HK-2 (cell line): ENCODE results near the gene SPEN.
"Not testable (repeated sequence)": the region's sequence is repeated elsewhere in the genome, so short reads cannot be mapped to it uniquely, and the experiment has no call there.

Experiments used
- DNase-seq: peaks from one replicate; pipeline ENCODE4 v3.0.0-alpha.2; 2018; ENCODE audit not compliant: unreplicated experiment

Gene SPEN

DNA sequence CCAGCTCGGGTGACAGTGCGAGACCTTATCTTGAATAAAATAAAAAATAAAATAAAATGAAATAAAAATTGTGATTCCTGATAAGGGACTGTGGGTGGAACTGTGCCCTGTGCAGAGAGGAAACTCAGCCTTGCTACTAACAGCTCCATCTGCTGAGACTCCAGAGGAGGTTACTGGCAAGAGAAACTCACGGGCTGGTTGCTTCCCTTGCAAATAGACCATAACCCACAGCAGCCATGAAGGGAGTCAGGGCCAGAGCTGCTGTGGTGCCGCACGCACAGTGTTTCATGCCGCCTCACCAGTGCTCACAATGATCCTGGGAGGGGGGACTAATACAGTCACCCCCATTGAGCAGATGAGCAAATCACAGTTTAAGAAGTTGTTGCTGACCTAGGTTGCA lies 114.7 kb downstream of the SPEN start:
- DNase-seq = no peak

DNA sequence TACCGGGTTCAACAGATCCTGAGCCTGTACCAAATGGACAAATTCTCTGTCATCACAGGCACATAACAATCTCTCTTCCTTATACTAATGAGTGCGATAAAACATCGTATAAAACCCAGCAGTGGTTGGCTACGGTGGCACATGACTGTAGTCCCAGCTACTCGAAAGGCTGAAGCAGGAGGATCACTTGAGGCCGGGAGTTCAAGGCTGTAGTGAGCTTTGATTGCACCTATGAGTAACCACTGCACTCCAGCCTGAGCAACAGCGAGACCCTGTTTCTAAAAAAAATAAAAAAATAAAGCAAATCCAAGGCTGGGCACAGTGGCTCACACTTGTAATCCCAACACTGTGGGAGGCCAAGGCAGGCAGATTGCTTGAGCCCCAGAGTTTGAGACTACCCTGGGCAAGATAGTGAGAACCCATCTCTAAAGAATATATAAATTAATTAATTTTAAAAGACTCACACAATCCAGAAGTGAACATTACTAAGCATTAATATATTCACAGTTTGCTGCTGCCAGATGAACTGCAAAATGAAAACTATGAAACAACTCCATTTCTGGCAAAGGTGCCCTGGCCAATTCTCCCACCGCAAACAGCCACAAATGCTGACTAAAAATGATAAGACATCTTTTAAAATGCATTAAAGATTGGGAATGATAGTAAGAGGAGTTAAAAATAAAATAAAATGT lies 115.3 kb downstream of the SPEN start:
- no peak for DNase-seq

- DNase-seq = no peak
Observed at GRCh38 chr1:15963363-15963967, 116.0 kb downstream of the SPEN start.

- DNase-seq = no peak
Observed at GRCh38 chr1:15963968-15964648, 116.6 kb downstream of the SPEN start.

DNA sequence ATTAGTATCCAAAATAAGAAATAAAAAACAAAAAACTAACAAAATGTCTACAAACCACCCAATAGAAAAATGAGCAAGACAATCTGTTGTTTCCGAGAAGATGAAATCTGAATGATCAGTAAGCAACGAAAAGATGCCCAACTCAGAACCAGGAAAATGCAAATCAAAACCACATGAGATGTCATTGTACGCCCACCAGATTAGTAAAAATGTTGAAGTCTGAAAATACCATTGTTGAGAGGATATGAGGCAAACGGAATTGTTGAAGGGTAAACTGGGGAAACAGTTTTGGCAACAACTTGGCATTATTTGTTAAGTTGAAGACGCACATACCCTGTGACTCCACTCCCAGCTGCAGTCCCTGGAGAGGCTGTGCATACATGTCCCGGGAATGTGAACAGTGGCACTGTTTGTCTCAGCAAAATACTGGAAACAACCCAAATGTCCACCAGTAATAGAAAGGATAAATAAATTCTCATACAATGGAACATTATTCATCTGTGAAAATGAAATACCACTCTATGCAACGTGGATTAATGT lies 117.8 kb downstream of the SPEN start:
- DNase-seq = no peak

DNA sequence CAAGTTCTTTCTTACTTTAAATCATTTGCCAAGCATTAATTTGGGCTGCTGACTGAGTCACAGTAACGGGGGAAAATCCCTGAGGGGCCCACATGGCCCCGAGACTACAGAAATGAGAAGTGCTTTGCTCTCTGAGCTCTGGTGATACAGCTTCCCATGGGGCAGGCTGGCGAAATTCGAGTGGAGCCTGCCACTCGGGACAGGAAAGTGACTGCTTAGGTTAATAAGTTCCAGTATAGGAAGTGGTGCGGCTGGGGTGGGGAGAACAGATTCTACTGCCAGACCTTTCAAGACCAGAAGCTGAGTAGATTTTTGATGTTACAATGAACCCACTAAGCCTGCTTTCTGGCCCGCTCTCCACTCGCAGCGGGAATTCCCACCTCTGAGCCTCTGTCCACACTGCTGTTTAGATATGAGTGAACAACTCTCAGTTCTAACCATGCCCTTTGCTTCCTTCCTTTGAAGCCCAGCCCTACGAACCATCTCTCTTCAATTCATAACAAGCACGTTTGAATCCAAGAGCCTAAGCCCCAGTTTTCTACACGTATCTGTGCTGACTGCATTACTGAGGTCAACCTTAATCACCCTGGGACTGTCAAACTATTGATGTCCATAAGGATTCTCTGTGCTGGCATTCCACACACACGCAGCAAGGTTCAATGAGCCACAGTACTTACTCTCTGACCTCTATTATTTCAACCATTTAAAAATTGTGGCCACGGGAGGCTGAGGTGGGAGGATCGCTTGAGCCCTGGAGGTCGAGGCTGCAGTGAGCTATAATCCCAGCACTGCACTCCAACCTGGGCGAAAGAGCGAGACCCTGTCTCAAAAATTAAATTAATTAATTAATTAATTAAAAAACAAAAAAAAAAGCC lies 118.8 kb downstream of the SPEN start:
- DNase-seq = peak; percentile 54

DNA sequence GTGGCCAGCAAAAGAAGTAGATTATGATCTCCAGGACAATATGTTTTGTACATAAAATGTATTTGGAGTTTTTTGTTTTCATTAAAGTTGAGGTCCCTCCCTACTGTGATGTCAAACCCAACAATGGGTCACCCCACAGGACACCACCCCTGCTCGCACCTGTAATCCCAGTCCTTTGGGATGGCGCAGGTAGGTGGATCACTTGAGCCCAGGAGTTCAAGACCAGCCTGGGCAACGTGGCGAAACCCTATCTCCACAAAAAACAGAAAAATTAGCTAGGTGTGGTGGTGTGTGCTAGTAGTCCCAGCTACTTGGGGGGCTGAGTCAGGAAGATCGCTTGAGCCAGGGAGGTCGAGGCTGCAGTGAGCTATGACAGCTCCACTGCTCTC lies 119.4 kb downstream of the SPEN start:
- no peak for DNase-seq

DNA sequence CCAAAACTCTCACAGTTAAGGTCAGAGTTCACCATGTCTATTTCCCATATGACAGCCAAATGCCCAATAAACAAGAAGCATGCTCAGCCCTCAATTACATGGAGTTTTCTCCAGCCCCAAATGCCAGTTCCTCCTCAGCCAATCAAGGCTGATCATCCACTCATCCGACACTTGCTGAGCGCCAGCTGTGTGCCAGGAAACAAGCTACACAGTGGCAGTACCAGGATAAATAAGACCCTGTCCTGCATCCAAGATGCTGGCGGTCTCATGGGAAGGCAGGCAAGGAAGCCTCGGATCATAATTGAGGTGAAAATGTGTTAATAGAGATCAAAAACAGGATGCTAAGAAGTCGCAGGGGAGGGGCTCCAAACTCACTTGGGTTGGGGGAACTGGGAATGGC lies 120.7 kb downstream of the SPEN start:
- DNase-seq = no peak

DNA sequence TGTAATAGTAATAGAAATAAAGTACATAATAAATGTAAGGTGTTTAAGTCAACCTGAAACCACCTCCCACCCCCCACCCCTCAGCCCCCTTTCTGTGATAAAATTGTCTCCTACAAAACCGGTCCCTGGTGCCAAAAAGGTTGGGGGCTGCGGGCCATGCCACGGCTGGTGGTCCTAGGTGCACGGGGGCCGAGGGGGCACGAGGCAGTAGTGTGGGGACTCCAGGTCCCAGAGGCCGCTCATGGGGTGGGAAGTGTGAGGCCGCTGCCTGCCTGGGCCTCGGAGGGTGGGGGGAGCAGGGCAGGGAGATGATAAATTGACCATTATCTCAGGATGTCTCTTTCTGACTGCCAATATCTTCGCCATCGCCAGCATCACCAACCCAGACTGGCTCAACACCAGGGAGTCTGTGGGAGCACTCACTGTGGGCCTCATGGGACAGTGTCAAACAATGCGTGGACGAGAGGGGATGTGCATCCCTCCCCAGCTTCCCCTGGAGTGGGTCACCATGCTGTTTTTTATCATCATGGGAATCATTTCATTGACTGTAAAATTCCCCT lies 121.9 kb downstream of the SPEN start:
- DNase-seq = no peak

DNA sequence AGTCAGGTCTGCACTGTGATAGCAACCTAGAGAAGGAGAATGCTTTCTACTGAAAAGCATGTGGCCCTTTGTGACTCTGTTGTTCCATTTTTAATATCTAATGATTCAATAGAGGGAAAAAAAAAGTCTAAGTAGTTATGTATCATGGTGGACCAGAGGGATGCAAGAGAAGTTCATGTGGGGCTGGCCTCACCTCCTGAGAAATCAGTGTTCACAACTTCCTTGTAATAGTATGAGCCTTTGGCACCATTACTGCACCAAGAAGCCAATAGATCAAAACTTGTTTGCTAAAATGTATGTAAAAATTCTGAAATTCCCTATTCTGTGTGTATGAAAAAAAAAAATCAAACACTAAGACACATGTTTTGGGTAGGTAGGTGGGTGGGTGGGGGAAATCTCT lies 123.4 kb downstream of the SPEN start:
- no peak for DNase-seq

- DNase-seq = no peak
Observed at GRCh38 chr1:15972409-15972808, 124.9 kb downstream of the SPEN start.

GRCh38 chr1:15973772-15974171 lies 126.3 kb downstream of the SPEN start:
- DNase-seq = no peak

DNA sequence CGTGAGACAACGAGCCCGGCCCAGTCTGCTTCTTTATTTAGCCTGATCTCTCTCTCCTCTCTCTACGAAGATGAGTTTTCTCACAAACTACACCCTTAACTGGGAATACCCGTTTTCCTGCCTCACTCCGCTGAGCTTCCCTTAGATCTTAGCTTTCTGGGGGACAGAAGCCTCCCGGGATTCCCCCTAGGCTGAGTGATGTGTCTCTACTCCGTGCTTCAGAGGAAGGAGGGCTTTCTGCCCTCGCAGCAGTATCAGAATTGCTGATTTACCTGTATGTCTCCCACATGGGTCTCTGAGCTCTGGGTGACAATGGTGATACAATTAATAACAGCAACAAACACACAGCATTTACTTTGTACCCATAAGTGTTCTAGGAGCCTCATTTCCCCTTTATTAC lies 127.3 kb downstream of the SPEN start:
- no peak for DNase-seq

GRCh38 chr1:15975358-15975804 lies 127.9 kb downstream of the SPEN start:
- DNase-seq = peak; percentile 78

DNA sequence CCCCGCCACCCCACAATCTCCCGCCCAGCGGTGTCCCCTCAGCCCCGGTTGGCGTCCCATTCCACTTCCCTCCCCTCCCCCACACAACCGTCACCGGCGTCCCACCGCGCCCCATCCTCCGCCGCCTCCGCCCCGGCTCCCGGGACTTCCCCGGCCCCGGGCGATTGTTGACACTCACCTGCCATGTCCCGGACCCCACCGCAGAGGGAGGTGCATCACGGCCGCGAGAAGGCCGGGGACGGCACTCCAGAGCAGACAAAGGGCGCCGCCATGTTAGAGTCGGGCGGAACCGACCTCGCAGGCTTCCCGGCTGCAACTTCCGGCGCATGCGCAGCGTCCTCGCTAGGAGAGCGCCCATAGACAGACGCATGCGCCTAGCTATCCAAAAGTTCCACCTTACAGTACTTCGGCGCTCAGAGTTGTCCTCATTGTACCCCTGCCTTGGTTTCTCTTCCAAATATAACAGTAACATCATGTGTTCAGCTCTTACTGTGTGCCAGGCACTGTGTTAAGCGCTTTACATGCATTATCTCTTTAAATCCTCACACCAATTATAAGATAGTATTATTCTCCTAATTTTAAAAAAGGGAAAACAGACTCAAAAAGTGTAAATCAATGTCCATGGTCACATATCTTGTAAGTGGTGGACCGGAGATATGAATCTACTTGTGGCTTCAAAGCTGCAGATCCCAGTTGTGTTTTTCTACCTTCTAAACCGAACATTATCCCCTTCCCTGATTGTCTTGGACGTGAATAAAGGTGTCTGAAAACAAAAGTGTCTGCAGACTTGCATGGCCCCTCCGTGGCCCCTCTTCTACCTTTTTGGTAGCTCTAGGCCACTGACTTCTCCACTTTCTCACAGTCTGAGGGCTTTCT lies 128.5 kb downstream of the SPEN start, which contains the start of gene ZBTB17:
Gene ZBTB17, minus strand, starts transcription at position 297 of the 876 bp plus-strand sequence. CDS start 27,606 bp downstream, outside the sequence.
- DNase-seq = peak; percentile 92

DNA sequence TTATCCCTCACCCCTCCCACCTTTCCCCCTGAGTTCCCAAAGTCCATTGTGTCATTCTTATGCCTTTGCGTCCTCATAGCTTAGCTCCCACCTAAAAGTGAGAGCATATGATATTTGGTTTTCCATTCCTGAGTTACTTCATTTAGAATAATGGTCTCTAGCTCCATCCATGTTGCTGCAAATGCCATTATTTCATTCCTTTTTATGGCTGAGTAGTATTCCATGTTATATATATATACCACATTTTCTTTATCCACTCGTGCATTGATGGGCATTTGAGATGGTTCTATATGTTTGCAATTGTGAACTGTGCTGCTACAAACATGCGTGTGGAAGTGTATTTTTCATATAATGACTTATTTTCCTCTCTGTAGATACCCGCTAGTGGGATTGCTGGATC lies 130.4 kb downstream of the SPEN start:
- DNase-seq = not testable (repeated sequence)

DNA sequence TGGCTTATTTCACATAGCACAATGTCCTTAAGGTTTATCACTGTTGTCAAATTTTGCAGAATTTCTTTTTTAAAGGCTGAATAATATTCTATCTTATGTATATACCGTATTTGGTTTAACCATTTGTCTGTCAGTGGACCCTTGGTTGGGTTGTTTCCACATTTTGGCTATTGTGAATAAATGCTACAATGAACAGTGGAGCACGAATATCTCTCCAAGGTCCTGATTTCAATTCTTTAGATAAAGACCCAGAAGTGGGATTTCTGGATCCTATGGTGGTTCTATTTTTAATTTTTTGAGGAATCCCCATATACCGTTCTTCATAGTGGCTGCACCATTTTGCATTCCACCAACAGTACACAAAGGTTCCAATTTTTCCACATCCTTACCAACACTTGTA lies 134.2 kb downstream of the SPEN start:
- DNase-seq = no peak

- DNase-seq = no peak
Observed at GRCh38 chr1:15983275-15983674, 135.8 kb downstream of the SPEN start.

DNA sequence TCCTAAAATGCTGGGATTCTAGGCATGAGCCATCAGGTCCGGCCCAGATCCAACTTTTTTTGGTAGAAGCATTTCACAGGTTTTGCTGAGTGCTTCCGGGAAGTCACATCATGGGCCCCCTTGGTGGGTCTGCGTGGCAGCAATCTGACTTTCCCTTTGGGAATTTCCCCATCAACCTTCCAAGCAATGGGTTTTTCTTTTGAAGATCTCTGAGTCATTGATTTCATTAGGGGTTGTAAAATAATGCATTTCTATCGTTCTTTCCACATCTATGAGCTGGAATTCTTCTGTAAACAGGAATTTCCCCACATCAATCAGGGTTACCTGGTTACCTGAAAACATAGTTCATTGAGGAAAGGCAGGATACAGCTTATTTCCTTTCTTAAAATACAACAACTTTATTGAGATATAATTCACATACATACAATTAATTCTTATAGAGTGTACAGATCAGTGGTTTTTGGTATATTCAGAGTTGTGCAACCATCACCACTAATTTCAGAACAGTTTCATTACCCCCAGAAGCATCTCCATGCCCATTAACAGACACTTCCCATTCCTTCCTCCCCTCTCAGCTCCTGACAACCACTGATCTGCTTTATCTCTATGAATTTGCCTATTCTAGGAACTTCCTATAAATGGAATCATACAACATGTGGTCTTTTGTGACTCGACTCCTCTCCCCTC lies 138.2 kb downstream of the SPEN start:
- DNase-seq = no peak
